ENCODE results near the gene MYMX.
A peak's percentile ranks its signal among the peaks of the same experiment; 100 is the strongest.

MYMX gene

DNA sequence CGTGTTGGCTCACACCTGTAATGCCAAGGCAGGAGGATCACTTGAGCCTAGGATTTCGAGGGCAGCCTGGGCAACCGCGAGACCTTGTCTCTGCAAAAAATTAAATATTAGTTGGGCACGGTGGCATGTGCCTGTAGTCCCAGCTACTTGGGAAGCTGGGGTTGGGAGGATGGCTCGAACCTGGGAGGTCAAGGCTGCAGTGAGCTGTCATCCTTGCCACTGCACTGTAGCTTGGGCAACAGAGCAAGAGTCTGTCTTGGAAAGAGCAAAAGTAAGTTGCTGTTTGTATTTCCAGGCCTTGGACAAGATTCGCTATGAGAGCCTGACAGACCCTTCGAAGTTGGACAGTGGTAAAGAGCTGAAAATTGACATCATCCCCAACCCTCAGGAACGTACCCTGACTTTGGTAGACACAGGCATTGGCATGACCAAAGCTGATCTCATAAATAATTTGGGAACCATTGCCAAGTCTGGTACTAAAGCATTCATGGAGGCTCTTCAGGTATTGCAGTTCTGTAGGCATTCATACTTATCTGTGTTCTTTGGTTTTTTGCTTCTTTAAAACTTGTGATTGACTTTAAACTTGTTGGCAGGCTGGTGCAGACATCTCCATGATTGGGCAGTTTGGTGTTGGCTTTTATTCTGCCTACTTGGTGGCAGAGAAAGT, 32.5 kb downstream of the MYMX start:
- FAIRE-seq (no peak), DNase-seq (ENCODE audit: insufficient read length, low spot score) (no peak)
- TF ChIP-seq, protein P1, sequence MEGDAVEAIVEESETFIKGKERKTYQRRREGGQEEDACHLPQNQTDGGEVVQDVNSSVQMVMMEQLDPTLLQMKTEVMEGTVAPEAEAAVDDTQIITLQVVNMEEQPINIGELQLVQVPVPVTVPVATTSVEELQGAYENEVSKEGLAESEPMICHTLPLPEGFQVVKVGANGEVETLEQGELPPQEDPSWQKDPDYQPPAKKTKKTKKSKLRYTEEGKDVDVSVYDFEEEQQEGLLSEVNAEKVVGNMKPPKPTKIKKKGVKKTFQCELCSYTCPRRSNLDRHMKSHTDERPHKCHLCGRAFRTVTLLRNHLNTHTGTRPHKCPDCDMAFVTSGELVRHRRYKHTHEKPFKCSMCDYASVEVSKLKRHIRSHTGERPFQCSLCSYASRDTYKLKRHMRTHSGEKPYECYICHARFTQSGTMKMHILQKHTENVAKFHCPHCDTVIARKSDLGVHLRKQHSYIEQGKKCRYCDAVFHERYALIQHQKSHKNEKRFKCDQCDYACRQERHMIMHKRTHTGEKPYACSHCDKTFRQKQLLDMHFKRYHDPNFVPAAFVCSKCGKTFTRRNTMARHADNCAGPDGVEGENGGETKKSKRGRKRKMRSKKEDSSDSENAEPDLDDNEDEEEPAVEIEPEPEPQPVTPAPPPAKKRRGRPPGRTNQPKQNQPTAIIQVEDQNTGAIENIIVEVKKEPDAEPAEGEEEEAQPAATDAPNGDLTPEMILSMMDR (IDR thresholded peaks at IDR 0.05; ENCODE audit: insufficient read depth, missing control alignments), result no peak

DNA sequence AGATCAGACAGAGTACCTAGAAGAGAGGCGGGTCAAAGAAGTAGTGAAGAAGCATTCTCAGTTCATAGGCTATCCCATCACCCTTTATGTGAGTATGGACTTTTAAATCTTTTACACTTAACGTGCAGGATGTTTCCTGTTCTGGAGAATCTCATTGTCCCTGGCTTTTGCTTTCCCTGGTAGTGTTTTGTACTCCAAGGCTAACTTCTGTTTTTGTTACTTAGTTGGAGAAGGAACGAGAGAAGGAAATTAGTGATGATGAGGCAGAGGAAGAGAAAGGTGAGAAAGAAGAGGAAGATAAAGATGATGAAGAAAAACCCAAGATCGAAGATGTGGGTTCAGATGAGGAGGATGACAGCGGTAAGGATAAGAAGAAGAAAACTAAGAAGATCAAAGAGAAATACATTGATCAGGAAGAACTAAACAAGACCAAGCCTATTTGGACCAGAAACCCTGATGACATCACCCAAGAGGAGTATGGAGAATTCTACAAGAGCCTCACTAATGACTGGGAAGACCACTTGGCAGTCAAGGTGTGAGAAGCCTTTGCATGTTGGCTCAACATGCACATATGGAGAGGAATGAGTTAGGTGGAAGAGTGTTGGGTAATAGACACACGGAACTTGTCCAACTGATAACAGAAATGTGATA, 33.5 kb downstream of the MYMX start:
- DNase-seq (ENCODE audit: insufficient read length, low spot score) (no peak), FAIRE-seq (no peak)
- TF ChIP-seq, protein P1 (IDR thresholded peaks at IDR 0.05; ENCODE audit: insufficient read depth, missing control alignments), result no peak

- TF ChIP-seq, protein P1 (IDR thresholded peaks at IDR 0.05; ENCODE audit: insufficient read depth, missing control alignments), result no peak
- DNase-seq (ENCODE audit: insufficient read length, low spot score) (no peak), FAIRE-seq (no peak)
Measured at GRCh38 chr6:44250718-44251123, 34.0 kb downstream of the MYMX start.

DNA sequence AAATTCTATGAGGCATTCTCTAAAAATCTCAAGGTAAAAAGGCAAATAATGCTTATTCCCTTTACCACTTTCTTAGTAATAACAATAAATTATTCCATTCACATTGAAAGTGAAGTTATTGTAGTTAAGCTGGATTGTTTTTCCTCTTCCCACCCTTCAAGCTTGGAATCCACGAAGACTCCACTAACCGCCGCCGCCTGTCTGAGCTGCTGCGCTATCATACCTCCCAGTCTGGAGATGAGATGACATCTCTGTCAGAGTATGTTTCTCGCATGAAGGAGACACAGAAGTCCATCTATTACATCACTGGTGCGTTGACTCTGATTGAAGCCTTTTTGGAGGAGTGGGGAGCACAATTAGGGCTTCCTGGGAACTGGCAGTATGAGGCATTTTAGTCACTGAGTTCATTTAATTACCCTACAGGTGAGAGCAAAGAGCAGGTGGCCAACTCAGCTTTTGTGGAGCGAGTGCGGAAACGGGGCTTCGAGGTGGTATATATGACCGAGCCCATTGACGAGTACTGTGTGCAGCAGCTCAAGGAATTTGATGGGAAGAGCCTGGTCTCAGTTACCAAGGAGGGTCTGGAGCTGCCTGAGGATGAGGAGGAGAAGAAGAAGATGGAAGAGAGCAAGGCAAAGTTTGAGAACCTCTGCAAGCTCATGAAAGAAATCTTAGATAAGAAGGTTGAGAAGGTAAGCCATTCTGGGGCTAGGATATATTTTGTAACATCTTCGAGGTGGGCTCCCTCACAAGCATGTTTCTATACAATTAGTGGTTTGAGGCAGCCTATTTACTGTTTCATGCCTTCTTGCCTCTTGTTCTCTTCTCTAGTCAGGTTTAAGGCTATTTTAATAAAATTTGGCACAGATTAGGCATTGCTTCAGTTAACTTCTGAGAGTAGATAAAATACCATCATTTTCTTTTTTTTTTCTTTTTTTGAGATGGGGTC, 35.1 kb downstream of the MYMX start:
- TF ChIP-seq, protein P1 (IDR thresholded peaks at IDR 0.05; ENCODE audit: insufficient read depth, missing control alignments), result no peak
- FAIRE-seq, result no peak
- no peak for DNase-seq (ENCODE audit: insufficient read length, low spot score)

DNA sequence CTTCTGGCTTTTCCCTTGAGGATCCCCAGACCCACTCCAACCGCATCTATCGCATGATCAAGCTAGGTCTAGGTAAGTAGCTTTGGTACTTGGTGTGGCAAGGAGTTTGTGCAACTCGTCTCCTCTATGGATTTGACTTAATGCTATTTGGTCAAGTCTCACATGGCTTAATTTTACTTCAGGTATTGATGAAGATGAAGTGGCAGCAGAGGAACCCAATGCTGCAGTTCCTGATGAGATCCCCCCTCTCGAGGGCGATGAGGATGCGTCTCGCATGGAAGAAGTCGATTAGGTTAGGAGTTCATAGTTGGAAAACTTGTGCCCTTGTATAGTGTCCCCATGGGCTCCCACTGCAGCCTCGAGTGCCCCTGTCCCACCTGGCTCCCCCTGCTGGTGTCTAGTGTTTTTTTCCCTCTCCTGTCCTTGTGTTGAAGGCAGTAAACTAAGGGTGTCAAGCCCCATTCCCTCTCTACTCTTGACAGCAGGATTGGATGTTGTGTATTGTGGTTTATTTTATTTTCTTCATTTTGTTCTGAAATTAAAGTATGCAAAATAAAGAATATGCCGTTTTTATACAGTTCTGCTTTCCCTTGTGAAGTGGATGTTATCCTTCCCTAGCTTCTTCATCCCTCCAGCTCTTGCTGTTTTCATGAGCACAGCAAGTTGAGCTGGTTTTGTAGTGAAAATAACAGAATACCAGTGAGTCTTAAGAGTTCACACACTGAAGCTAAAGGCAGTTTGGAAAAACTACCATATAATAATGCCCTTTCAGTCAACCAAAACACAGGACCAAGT, 36.8 kb downstream of the MYMX start:
- TF ChIP-seq, protein P1 (IDR thresholded peaks at IDR 0.05; ENCODE audit: insufficient read depth, missing control alignments), result peak; percentile 41
- no peak for FAIRE-seq
- DNase-seq (ENCODE audit: insufficient read length, low spot score), result no peak

GRCh38 chr6:44254191-44255104, 37.7 kb downstream of the MYMX start:
- TF ChIP-seq, protein P1 (IDR thresholded peaks at IDR 0.05; ENCODE audit: insufficient read depth, missing control alignments), result no peak
- FAIRE-seq, result no peak
- no peak for DNase-seq (ENCODE audit: insufficient read length, low spot score)

All from D721Med (cell line).